ENCODE results near the gene KLK10.

DNA sequence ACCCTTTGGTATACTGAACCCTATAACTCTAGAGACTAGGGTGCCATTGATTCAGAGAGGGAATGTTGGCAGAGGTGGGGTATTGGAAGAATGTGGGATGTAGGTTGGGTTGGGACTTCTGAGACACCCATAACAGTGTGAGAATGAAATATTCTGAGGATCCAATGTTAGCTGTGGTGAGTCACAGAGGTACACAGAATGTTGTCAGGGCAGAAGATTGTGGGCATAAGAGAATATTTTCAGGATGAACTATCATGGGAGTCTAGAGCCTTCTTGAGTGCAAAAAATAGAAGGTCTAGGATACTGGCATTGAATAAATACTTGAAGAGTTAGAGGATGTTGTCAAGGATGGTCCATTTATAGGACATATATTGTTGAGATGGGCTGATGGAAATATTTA, 36.4 kb upstream of the KLK10 start:
- TF ChIP-seq, protein P1, sequence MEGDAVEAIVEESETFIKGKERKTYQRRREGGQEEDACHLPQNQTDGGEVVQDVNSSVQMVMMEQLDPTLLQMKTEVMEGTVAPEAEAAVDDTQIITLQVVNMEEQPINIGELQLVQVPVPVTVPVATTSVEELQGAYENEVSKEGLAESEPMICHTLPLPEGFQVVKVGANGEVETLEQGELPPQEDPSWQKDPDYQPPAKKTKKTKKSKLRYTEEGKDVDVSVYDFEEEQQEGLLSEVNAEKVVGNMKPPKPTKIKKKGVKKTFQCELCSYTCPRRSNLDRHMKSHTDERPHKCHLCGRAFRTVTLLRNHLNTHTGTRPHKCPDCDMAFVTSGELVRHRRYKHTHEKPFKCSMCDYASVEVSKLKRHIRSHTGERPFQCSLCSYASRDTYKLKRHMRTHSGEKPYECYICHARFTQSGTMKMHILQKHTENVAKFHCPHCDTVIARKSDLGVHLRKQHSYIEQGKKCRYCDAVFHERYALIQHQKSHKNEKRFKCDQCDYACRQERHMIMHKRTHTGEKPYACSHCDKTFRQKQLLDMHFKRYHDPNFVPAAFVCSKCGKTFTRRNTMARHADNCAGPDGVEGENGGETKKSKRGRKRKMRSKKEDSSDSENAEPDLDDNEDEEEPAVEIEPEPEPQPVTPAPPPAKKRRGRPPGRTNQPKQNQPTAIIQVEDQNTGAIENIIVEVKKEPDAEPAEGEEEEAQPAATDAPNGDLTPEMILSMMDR (IDR thresholded peaks at IDR 0.05) = no peak
- no peak for TF ChIP-seq POLR2A (IDR thresholded peaks at IDR 0.05)

Data from heart left ventricle (tissue), 13 donors.